HG03135 (cell line): ENCODE results near the gene KANSL3.
"Not testable (repeated sequence)": the region's sequence is repeated elsewhere in the genome, so short reads cannot be mapped to it uniquely, and the experiment has no call there.

Experiments used
- ATAC-seq: cut with Tn5 transposase; IDR thresholded peaks from one replicate; pipeline ENCODE4 v1.9.1; 2021; ENCODE audit warnings: mild to moderate bottlenecking, moderate library complexity; ENCODE audit not compliant: unreplicated experiment

The KANSL3 gene

DNA sequence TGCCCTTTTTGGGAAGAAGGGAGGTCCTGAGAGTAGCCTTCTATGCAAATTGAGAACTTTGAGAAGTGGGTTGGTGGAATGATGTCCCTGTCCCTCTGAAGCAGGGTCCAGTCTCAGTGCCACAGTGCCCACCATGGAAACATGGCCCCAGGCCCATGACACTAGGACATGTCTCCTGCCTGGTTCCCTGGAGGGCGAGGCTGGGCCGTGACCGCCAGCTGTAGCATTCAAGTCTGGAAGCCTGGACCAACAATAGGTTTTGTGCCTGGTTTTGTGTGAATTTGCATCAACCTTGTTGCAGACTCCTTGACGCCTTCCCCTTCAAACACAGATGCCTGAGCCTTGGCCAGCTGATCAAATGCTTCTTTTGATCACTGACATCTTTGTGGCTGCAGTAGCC is 74.1 kb downstream of the KANSL3 start:
- ATAC-seq, result no peak

GRCh38 chr2:96558485-96558884 is 79.6 kb downstream of the KANSL3 start:
- ATAC-seq, result no peak

DNA sequence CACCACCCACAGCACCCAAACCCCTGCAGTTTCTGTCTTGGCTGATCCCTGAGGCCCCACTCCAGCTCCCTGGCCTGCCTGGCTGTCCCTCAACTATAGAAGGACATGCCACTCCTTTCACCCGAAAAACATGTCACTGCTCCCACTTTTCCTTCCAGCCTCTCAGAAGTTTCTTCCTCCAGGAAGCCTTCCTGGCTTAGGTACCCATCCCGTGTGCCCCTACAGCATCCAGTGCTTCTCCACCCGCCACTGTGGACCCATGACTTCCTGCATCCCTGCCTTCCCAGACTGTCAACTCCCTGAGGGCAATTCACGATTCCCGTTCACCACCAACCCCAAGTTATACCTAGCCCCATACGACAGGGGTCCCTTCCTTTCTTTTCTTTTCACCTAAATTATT is 80.1 kb downstream of the KANSL3 start:
- ATAC-seq, result no peak

DNA sequence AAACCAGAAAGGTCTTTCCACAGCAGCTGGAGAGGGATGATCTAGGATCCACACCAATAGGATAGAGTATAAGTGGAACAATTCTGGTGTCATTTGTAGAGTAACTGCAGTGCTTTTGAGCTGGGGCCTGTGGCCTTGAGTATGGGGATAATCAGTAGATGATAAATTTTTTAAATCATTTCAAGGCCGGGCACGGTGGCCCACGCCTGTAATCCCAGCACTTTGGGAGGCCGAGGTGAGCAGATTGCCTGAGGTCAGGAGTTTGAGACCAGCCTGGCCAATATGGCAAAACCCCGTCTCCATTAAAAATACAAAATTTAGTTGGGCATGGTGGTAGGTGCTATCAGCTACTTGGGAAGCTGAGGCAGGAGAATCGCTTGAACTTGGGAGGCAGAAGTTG is 80.7 kb downstream of the KANSL3 start:
- not testable (repeated sequence) for ATAC-seq

DNA sequence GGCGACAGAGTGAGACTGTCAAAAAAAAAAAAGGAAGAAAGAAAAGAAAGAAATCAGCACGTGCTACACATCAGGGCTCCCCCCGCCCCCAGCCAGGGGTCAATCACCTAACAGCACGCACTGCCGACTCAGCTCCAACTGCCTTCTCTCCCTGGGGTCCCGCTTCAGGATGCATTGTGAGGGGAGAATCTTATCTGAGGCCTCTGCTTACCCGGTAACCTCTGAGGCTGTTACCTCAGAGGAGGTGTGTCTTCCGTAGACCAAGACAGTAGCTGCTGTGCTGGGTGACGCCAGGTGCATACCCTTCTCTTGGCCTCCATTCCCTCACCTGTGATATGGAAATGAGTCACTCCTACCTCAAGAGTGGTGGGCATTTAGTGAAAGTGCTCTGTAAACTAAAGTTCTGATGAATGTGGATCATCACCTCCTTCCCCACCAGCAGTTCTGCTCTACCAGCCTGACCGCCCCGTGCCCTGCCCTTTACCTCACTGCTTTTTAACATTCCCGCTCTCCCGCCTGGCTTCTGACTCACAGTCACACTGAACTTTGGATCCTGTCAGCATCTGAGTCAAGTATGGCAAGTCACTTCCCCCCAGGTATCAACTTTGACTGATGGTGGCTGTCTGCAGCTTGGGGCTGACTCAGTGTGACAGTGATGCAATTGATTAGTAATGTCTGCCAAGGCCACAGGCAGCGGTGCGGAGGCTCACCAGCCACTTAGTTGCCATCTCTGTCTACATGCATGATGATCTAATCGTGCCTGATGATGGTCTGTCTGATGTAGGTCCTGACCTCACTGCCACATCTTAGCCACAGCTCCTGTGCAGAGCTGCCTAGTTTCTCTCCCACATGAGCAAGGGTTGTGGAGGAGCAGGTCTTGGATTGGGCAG is 81.4 kb downstream of the KANSL3 start:
- no peak for ATAC-seq

DNA sequence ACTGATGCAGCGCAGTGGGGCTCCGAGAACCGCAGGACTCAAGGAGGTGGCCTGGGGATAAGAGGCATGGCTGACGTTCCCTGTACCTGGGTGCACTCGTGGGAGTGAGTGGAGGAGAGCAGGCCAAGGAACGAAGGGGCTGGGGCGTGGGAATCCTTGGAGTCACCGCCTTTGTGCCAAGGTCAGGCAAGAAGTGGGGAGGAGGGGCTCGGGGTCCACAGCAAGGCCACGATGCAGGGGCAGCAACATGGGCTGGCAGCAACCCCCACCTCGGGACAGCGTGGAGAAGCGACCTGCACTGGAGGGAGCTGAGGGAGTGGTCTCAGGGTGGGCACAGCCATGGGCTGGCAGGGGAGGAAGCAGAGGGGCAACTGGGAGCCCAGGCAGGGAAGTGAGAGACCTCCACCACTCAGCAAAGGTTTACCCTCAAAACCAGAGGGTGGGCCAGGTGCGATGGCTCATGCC is 82.9 kb downstream of the KANSL3 start:
- ATAC-seq, result no peak

GRCh38 chr2:96554293-96555145 is 83.6 kb downstream of the KANSL3 start:
- no peak for ATAC-seq

GRCh38 chr2:96553957-96554292 is 84.2 kb downstream of the KANSL3 start:
- not testable (repeated sequence) for ATAC-seq

GRCh38 chr2:96553176-96553956 is 84.7 kb downstream of the KANSL3 start:
- ATAC-seq, result no peak

DNA sequence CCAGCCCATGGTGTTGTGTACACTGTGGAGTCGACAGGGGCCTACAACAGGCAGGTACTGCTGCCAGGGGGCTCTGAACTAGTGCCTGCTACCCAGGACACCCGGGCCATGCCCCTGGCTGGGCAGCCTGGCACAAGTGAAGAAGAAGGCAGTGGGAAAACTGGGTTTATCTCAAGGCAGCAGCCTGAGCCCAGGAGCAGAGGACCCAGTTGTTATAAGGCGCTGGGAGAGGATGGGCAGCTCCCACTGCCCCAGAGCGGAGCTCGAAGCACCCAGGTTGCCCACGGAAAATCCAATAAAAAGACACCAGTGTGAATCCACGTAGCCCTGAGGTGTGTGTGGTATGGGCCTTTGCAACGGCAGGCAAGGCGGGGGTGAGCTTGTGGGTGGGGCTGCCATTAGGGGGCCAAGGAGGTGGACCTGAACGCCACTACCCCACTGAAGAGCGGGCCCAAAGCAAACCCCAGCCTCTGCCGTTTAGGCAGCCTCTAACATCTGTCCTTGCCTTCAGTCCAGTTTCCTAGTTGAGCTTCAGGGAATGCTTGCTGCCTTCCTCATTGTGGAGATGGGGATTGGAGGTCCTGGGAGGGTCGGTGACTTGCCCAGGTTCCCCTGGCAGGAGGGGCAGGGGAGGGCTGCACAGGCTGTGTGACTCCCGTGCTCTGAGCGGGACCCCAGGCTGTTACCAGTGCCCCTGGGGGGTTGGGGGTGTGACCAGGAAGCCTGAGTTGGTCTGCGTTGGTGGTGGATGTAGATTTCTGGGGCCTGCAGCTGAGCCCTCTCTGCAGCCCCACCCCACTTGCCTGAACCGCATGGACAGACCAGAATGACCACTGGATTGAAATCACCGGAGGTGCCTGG is 85.6 kb downstream of the KANSL3 start:
- no peak for ATAC-seq

DNA sequence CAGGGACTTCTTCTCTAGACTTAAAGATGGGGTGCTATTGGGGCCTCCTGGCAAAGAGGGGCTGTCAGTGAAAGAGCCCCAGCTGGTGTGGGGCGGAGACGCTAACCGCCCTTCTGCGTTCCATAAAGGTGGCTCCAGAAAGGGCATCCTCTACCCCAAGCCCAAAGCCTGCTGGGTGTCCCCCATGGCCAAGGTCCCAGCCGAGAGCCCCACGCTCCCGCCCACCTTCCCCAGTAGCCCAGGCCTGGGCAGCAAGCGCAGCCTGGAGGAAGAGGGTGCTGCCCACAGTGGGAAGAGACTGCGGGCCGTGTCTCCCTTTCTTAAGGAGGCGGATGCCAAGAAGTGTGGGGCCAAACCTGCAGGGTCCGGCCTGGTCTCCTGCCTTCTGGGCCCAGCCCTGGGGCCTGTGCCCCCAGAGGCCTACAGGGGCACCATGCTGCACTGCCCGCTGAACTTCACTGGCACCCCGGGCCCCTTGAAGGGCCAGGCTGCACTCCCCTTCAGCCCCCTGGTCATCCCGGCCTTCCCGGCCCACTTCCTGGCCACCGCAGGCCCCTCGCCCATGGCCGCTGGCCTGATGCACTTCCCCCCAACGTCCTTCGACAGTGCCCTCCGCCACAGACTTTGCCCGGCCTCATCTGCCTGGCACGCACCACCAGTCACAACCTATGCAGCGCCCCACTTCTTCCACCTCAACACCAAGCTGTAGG is 86.4 kb downstream of the KANSL3 start:
- no peak for ATAC-seq

GRCh38 chr2:96550787-96551604 is 87.1 kb downstream of the KANSL3 start:
- no peak for ATAC-seq

DNA sequence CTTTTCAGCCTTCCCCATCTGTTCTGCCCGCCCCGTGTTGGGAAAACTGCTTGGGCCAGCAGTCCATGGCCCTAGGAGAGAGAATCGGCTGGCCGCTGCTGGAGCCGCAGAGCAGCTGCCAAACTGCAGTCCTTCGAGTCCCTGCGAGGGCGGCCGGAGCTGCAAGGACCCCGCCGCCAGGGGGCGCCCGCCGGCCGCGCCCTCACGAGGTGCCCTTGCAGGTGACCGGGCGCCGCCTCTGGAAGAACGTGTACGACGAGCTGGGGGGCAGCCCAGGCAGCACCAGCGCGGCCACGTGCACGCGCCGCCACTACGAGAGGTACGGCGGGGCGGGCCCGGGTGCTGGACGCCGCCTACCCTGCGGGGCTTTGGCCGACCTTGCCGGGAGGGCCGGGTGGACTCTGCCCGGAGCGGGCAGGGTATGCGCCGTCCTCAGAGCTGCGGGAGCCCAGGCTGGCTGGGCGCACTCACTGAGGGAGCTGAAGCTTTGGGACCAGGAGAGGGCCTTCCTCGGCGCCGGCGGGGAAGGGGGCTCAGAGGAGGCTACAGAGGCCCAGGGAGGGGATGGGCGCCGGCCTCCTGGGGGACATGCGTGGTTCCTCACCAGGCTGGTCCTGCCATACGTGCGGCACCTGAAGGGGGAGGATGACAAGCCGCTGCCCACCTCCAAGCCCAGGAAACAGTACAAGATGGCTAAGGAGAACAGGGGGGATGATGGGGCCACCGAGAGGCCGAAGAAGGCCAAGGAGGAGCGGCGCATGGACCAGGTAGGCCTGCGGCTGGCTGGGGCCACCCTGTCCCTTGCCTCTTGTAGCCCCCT is 87.9 kb downstream of the KANSL3 start:
- ATAC-seq, result no peak

GRCh38 chr2:96549466-96549785 is 88.7 kb downstream of the KANSL3 start:
- ATAC-seq, result no peak

DNA sequence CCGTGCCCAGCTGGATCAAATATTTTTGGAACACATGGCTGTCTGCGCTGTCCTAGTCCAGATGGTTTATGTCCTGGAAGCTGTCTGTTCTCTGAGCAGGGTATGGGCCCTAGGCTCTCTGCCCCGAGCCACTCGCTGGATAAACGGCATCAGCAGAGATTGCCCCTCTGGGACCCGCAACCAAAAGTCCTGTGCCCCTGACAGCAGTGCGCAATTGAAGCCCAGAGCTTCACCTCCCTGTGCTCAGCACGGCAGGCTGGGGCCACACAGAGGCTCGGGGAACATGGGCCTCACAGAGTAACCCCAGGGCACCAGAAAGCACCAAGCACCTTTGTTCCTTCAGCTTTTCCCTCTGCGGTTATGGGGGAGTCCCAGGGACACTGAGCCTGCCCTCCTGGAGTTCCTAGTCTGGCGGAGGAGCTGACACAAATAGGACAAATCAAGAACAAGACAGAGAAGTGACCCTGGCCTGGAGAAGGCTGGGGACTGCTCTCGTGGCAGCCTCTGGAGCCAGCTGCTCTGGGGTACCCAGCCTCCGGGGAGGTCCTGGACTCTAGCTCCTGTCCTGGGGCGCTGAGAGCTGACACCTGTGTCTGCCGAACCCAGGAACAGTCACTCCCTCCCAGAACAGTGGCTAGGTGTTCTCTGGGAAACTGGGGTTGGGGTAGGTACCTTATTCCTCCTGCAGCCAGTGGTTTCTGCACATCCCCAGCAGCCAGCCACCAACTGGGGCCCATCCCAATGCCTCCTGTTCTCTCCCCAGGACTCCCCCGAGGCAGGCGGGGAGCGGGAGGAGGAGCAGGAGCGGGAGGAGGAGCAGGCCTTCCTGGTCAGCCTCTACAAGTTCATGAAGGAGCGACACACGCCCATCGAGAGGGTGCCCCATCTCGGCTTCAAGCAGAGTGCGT is 89.3 kb downstream of the KANSL3 start:
- no peak for ATAC-seq

- no peak for ATAC-seq
Measured at GRCh38 chr2:96547731-96548171, 90.4 kb downstream of the KANSL3 start.

GRCh38 chr2:96547203-96547641 is 90.9 kb downstream of the KANSL3 start:
- no peak for ATAC-seq
